Stimulated activated CD4-positive, alpha-beta T cell treated with anti-CD3 and anti-CD28 coated beads, Interleukin-12 subunit alpha, Interleukin-12 subunit beta, amount 100 ng/mL, for 4 hours (primary cell): ENCODE data around the gene TMEM208.

Experiments
- DNase-seq: peaks from one replicate; pipeline ENCODE4 v3.0.0-alpha.2; 2020

TMEM208 gene

GRCh38 chr16:67191995-67192681 lies 34.8 kb upstream of the TMEM208 start, which contains the start of gene E2F4:
Gene E2F4 (plus strand): TSS chr16:67192155. CDS start chr16:67192228, 73 bp downstream.
- DNase-seq, result peak; percentile 86

- no peak for DNase-seq
Measured at GRCh38 chr16:67192781-67193361, 34.1 kb upstream of the TMEM208 start.

DNA sequence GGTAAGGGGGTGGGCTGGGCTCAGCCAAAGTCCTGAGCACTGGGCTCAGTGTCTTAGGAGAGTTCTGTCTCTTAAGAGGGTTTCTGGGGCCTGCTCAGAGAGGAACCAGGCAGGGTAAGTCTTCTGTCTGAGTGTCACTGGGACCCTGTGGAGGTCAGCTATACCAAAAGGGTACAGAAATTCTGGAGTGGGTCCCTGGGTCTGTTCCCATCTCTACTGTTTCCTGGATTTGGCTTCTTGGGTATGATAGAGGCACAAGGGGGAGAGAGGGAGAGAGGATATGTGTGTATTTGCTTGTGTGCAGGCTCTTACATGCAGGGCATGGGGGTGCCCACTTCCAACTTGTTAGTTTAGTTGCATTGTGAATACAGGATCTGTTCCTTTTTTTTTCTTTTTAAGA lies 33.4 kb upstream of the TMEM208 start:
- DNase-seq, result no peak

- DNase-seq, result no peak
Measured at GRCh38 chr16:67194260-67194659, 32.7 kb upstream of the TMEM208 start.

DNA sequence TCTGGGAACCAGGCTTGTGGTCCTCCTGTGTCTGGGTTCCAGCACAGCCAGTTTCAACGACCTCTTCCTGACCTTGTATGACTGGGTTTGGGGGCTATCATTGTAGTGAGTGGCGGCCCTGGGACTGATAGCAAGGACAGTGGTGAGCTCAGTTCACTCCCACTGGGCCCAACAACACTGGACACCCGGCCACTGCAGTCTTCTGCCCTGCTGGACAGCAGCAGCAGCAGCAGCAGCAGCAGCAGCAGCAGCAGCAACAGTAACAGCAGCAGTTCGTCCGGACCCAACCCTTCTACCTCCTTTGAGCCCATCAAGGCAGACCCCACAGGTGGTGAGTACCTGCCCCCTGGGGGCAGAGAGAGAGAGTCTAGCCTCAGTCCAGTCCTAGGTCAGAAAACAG lies 31.3 kb upstream of the TMEM208 start:
- no peak for DNase-seq

DNA sequence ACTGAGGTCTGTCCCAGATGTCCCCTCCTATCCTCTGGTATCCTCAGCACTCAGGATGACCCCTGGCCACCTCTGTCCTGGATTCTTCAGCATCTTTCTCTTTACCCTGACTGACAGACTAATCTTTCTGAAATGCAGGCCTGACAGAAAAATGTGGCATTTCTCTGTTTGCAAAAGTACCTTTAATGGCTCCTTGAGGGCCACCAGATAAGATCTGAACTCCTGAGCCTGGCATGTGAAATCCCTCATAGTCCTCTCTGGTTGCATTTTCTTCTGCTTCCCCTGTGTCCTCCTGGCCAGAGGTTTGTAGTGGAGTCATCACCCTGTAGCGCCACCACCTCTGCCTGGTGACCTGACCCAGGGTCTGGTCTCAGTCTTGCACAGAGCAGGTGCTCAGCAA lies 30.0 kb upstream of the TMEM208 start:
- no peak for DNase-seq

DNA sequence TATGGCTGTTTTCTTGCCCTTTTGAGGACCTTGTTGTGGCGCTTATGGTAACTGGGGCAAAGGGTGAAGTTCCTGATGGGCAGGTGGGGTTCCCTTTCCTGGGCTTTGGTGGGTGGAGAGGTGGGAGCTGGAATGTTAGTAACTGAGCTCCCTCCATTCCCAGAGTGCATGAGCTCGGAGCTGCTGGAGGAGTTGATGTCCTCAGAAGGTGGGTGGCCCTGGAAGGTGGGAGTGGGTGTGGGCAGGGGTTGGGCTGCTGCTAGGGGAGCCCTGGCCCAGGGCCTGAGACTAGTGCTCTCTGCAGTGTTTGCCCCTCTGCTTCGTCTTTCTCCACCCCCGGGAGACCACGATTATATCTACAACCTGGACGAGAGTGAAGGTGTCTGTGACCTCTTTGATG lies 29.2 kb upstream of the TMEM208 start:
- no peak for DNase-seq

- DNase-seq, result no peak
Measured at GRCh38 chr16:67198238-67198734, 28.6 kb upstream of the TMEM208 start.

GRCh38 chr16:67199011-67199807 lies 27.7 kb upstream of the TMEM208 start, which contains the start of gene ELMO3:
Gene ELMO3 (plus strand): TSS chr16:67199131. CDS start chr16:67199327, 196 bp downstream.
- no peak for DNase-seq

GRCh38 chr16:67199808-67200198 lies 27.1 kb upstream of the TMEM208 start:
- no peak for DNase-seq

GRCh38 chr16:67200491-67200890 lies 26.4 kb upstream of the TMEM208 start:
- DNase-seq, result no peak

DNA sequence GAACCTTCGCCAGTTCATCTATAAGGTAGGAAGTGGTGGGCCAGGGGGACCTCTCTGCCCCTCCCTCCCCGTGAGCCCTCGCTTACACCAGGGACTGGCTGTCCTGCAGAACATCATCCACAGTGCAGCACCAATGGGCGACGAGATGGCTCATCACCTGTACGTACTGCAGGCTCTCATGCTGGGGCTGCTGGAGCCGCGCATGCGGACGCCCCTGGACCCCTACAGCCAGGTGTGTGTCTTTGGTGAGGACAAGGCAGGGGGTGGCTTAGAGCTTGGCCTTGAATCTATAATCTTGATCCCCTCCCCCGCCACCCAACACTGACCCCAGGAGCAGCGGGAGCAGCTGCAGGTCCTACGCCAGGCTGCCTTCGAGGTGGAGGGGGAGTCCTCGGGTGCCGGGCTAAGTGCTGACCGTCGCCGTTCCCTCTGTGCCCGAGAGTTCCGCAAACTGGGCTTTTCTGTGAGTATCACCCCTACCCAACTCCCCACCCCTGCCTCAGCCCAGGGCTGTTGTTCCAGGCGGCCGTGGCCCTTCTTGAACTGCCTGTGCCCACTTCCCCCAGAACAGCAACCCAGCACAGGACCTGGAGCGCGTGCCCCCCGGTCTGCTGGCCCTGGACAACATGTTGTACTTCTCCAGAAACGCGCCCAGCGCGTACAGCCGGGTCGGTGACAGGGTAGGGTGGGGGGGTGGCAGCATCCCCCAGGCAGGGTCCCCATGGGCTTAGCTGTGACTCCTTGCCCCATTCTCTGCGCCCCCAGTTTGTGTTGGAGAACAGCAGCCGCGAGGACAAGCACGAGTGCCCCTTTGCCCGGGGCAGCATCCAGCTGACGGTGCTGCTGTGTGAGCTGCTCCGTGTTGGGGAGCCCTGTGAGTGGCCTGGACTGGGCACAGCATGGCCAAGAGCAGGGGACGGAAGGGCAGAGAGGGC lies 25.3 kb upstream of the TMEM208 start:
- DNase-seq, result no peak

- no peak for DNase-seq
Measured at GRCh38 chr16:67202426-67202825, 24.5 kb upstream of the TMEM208 start.

DNA sequence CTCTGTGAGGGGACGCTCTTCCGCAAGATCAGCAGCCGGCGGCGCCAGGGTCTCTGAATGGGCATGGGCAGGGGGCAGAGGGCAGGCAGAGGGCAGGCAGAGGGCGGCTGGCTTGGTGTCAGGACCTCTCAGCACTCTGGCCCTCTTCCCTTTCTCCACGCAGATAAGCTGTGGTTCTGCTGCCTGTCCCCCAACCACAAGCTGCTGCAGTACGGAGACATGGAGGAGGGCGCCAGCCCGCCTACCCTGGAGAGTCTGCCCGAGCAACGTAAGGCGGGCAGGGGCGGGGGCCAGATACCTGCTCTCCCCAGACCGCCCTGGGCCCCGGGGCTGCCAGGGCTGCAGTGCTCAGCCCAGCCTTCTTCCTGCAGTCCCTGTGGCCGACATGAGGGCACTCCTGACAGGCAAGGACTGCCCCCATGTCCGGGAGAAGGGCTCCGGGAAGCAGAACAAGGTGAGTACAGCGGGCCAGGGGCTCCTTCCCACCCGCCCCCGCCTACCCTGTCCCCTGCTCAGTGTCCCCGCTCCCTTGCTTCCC lies 23.9 kb upstream of the TMEM208 start:
- DNase-seq, result no peak

- DNase-seq, result no peak
Measured at GRCh38 chr16:67204076-67204475, 22.9 kb upstream of the TMEM208 start.

DNA sequence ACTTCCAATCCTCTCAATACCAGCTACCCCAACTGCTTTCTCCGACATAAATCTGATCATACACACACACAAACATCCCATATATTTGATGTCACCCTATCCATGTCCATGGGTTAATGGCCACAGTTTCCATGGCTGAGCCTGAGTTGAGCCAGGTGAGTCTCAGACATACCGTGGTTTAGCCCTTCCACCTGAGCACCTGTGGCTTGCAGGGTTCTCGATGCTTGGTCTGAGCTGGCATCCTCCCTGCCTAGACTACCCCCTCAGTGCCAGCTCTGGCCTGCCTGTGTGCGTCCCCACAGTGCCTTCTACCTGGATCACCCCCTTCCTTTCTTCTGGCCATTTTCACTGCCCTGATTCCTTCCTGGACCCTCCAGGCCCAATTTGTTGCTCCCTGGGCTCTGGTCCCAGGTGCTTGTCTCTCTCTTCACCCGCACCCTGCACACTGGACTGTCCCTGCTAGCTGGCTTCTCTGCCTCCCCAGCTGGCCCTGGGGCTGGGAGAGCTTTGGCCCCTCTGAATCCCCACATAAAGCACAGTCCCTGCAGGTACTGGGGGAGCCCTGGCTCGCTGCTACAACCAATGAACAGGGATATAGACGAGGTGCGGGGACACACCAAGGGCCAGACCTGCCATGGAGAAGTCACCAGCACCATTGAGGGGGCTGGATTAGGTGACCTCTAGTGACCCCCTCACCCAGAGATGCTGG lies 20.6 kb upstream of the TMEM208 start:
- DNase-seq, result no peak

GRCh38 chr16:67206838-67207248 lies 20.1 kb upstream of the TMEM208 start:
- no peak for DNase-seq

GRCh38 chr16:67207249-67208091 lies 19.5 kb upstream of the TMEM208 start:
- DNase-seq, result no peak

- no peak for DNase-seq
Measured at GRCh38 chr16:67208154-67208896, 18.6 kb upstream of the TMEM208 start.

GRCh38 chr16:67209565-67209964 lies 17.4 kb upstream of the TMEM208 start:
- DNase-seq, result no peak
